Activated T-cell treated with anti-CD3 and anti-CD28 coated beads for 48 hours (primary cell): ENCODE results near the gene TRPV3.
"Not testable (repeated sequence)": the region's sequence is repeated elsewhere in the genome, so short reads cannot be mapped to it uniquely, and the experiment has no call there.

Experiments used
- DNase-seq: peaks from one replicate; pipeline ENCODE4 v3.0.0-alpha.2; 2020; ENCODE audit warnings: low read depth

The TRPV3 gene

DNA sequence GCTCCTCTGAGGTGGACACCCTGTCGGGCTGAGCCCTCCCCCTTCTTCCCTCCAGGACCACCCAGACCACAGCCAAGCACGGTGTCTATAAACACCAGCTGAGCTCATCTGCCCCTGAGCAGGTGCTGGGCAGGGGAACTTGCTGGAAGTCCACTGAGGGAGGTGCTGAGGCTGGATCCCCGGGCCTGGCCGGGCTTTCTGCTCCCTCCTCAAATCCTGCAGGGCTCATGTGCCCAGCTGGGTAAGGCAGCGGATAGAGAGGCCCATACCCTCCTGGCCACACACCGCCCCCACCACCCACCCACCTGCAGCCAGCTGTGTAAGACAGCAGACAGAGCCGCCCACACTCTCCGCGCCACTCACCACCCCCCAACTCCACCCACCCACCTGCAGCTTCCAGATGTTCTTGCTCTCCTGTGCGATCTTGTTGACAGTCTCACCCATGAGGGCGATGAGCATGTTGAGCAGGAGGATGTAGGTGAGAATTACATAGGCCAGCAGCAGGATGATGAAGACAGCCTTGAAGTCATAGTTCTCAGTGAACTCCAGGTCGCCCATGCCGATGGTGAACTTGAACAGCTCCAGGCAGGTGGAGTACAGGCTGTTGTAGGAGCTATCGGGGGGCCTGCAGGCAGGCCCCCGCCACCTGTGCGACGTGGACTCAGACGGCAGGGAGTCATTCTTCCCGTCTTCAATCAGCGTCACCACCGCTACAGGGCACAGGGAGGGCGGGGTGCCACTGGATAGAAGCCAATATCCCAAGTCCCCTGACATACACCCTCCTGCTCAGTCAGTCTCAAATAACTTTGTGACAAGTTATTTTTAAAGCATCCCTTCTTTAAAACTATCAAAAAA lies 15.9 kb upstream of the TRPV3 start:
- no peak for DNase-seq

DNA sequence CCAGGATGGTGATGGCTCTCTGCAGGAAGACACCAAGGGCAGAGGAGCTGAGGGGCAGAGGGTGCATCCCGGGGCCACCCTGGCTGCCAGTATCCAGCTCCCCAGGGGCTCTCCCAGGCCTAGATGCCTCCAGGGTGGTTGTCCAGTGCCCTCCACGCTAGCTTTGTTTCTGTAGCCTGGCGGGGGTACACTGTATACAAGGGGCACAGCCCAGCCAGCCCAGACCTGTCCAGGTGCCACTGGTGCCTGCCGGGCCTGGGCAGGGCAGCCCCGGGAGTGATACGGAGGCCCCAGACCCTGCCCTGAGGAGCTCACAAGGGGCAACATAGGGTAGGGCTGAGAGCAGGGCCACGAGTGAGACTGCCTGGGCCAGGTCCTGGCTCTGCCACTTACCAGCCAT lies 14.6 kb upstream of the TRPV3 start:
- no peak for DNase-seq

DNA sequence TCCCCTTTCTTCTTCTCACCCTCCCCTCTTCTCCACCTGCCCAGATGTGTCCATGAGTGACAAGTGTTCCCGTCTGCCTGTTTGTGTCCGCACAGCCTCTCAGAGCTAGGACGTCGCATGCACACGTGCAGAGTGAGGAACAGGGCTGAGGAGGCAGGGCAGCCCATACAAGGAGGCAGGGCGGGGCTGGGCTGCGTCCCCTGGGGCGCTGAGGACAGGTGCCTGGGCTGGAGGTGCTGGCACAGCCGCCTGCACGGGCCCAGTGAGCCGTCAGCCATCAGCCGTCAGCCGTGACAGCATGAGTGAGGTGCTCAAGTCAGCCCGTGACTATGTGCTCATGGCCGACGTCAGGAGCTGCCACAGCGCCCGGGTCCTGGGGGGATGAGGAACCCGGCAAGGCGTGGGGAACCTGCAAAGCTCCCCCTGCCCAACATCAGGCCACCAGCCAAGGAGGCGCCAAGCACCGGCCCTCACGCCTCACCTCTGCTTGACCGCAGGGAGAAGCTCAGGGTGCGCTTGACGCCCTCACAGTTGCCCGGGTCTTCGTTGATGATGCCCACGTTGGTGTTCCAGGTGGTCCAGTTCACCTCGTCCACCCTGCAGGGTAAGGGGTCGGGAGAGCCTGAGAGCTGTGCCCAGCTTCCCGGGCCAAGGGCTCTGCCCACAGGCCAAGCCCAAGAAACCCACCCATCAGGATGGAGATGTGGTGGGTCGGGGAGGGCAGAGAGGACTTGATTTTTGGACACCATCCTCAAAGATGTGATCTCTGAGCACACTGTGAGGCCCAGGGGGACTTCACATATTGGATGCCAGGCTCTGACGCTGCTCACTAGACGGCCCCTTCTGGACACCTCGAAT lies 13.7 kb upstream of the TRPV3 start:
- no peak for DNase-seq

DNA sequence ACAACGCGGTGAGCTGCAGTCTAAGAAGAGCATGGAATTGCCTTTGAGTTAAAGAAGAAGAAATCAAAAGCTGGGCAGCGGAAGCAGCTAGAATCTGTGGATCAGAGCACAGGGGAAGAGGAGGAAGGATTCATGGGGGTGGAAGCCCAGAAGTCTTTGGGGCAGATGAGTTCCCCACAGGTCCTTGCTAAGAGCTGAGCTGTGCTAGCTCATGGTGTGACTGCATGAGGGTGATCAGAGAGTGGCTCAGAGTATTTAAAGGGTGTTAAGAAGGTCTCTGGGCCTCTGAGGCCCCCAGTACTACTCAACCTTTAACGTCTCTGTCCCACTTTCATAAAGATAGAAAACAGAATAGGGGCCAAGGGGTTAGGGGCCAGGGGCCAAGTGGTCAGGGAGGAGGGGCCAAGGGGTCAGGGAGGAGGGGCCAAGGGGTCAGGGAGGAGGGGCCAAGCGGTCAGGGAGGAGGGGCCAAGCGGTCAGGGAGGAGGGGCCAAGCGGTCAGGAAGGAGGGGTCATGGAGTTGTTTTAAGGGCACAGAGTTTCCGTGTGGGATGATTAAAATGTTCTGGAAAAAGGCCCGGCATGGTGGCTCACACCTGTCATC lies 12.0 kb upstream of the TRPV3 start:
- no peak for DNase-seq

DNA sequence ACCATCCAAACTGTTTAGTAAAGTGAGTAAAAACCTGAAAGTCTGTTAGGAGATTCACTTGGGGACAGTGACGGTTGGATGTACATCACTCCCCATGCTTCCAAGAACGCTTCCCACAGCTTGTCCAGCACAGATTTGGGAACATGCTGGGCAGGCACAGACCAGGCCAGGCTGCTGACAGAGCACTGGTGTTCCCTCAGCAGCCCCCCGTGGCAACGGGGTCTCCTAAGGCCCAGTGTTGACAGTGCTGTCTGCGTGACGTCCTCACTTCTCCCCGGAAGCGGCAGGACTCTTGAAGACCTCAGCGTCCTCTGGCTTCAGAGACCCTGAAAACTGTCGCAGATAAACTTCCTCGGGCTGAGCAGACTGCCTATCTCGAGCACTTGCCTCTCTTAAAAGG lies 8.9 kb upstream of the TRPV3 start:
- no peak for DNase-seq

DNA sequence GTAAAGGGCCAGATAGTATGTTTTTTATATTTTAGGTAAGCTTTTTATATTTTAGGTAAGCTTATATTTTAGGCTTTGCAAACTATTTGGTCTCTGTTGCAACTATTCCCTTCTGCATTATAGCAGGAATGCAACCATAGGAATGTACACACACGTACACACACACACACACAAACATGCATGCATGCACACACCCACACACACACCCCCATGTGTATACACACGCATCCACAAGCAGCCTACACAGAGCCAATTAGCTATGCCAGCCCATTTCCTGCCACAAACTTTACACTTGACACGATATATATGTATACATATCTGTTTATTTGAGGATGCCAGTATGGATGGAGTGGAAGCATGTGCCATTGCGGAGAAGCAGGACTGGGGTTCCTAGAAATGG lies 7.5 kb upstream of the TRPV3 start:
- DNase-seq: no peak

DNA sequence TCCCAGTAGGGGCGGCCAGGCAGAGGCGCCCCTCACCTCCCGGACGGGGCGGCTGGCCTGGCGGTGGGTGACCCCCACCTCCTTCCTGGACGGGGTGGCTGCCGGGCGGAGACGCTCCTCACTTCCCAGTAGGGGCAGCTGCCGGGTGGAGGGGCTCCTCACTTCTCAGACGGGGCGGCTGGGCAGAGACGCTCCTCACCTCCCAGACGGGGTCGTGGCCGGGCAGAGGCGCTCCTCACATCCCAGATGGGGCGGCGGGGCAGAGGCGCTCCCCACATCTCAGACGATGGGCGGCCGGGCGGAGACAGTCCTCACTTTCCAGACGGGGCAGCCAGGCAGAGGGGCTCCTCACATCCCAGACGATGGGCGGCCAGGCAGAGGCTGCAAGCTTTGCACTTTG lies 6.6 kb upstream of the TRPV3 start:
- DNase-seq: not testable (repeated sequence)

DNA sequence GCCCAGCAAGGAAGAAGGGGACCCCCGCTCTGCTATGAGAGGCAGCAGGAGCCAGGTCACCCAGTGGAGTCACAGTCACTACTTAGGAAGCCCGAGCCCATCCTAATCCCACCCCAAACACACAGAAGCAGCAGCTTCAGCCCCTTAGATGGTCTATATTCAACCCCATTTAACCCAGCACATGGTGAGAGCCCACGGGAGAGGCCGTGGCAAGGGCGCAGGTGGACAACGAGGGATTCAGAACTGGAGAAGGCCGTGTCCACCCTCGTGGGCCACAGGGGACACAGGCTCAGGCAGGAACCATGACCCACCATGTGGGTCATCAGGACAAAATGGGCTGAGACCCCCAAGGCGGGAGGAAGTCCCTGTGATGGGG lies 1.6 kb upstream of the TRPV3 start:
- DNase-seq: no peak

DNA sequence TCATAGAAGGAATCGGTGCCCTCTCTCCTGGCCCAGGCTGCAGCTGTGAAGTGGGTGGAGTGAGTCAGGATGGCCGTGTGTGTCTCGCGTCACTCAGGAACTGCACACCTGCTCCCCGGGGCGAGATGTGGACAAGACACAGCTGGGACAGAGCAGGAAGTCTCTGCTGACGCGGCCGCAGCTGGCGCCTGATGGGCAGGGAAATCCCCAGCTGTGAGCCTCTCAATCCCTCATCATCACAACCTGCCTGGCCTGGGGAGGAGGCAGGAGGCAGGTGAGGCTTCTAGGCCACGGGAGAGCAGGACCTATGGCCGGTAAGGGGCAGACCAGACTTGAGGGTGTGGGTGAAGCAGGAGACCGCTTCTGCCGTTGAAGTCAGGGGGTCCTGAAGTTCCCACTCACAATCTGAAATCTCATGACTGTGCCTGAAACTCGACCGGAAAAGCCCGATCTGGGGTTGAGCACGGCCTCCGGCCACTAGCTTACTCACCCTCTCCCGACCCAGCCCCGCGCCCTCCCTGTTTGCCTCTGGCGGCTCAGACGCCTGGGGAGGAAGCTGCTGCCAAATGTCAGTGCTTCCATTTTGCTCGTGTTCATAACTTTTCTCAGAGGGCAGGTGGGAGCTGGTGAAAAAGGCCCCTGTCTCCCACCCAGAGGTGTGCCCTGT lies 1.1 kb upstream of the TRPV3 start:
- peak; percentile 44 for DNase-seq

DNA sequence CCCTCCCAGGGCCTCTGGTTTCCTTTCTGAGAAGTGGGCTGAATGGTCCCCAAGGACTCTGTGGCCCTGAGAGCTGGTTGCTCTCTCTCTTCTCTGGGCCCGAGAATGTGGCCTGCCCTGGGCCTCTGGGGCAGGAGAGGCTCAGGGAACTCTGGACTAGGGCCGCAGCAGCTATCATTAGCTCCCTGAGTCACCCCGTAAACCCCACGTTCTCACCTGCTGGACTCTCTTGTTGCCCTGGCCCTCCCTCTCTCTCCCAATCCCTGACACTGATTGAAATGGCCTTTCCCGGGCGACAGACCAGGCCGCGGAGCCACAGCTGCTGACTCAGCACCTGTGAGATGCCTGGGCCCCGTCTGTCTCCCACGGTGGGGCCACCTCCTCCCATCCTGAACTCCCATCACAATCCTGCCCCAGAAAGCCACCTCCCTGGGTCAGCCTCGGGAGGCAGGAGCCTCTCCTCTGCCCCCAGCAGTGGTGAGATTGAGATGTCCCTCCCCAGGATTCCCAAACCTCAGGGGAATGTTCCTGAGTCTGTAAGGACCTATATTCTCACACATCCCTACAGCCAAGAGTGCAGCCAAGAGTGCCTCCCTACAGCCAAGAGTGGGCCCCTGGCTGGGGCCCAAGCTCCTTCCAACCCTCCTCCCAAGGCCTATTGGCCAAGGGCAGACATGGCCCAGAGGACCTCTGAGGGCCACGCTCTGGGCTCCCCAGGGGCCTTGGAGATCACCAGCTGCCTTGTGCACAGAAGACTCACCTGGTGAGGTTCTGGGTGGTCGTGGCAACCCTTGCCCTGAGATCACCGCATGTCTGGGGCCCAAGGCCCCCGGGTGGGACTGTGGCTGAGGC lies 470 bp downstream of the TRPV3 start:
- no peak for DNase-seq

DNA sequence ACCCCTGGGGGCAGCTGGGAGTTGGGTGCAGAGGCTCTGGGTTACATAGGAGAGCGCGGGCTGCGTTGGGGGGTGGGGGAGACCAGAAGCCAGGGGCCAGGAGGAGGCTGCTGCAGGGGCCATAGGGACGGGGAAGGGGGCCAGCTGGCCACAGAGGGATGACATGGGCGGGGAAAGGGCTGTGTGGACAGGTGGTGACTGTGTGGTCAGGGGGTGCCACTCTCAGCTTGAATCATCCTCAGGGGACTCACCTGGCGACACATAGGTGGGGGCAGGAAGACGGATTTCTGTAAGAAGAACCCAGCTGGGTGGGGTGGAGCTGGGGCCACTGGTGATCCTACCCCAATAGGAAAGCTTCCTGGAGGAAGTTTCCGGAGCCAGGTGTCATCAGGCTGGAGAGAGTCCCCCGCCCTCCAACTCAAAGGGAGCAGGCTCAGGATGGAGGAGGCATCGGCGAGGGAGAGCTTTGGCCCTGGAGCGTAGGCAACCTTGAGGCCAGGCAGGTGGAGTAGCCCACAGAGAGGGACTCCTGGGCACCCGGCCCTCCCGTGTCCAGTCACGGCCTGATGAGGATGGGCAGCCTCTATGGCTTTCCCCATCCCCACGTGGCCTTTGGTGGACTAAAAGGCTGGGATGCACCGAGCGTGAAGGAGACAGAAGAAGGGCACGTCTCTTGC lies 1.2 kb downstream of the TRPV3 start:
- DNase-seq: no peak

DNA sequence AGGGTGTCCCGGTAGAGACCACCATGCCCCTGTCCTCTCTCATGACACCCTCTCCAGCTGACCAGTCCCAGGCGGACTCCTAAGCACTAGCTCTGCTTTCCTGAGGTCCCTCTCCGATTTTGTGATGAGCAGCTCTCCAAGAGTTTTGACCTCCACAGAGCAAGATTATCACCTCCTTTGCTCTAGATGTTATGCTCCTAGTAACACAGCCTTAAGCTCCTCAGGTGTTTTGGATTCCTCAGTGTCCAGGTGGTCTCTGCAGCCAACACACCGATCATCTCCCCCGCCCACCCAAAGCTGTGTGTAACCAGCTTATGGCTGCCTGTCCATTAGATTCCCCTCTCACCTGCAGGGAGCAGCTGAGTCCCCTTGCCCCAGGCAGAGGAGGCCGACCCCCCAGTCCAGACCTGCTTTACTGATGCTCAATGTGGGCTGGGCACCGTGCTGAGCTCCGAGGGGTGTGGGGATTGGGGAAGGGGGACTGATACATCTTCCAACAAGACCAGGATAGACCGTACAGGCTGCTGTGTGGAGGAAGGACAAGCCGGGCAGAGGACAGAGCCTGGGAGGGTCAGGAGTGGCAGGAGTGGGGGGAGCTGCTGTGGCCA lies 2.3 kb downstream of the TRPV3 start:
- no peak for DNase-seq

DNA sequence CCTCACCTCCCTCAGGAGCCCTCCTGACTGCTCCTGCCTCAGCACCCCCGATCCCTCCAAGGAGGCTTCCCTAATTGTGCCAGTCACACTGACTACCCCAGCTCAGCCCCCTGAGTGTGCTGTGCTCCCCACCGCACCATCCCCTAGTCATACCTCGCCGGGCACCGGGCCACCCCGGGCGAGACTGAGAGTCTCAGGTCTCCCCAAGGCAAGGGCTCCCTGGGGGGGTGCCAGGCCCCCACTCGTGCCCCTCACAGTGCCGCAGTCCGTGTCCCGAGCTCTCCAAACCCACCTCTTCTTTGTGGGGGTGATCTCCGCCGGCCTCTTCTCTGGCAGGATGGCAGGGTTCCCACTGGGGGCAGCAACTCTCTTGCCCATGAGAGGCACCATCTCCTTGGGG lies 3.2 kb downstream of the TRPV3 start:
- no peak for DNase-seq

DNA sequence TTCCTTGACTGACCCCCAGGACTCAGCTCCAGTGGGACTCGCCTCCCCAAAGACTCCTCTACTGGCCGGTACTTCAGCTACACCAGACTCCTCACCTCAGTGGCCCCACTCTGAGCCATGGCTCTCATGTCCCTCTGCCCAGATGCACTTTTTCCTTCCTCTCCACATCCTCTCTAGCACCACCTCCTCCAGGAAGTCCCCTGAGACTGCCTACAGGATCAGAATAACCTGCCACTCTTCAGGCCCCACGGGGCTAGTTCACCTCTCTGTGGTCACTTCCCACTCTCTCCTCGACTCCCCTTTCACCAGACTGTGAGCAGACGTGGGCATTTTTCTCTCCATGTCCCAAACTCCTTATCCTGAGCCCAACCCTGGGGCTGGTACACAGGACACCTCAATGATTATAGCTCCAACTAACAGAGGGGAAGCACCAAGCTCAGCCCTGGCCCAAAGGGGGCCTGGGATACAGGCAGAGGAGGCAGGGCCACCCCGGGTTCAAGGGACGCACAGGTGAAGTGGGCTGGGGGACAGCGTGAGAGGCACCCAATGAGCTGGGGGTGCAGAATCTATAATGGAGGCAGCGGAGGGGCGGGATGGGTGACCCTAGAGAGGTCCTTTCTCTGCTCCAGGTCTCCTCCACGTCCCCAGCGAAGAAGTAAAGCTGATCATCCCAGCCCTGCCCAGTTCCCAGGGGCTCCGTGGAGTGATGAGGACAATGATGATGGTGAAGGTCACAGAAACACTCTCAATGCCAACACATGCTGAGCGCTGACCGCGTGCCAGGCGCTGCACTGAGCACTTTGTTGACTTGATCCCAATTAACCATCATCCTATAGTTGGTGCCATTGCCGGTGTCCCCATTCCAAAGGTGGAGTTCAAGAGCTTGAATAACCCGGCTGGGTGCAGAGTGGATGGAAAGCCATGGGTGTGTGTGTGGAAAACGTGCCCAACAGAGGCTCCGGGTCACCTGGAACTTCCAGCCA lies 3.9 kb downstream of the TRPV3 start:
- DNase-seq: no peak

DNA sequence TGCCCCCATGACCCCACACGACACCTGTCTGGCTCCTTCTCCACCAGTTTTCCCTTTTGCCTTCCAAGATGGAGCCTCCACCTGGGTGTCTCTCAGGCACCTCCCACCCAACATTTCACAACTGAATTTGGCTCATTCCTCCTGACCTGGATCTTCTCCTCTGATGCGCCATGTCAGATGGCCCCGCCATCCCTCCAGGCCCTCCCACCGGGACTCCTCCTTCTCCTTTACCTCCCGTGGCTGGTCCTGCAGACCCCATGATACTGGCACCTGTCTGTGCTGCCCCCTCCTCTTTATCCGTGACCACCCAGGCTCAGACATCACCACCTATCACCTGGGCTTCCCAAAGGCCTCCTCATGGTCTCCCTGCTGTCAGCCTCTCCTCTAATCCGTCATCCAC lies 4.7 kb downstream of the TRPV3 start:
- DNase-seq: no peak

DNA sequence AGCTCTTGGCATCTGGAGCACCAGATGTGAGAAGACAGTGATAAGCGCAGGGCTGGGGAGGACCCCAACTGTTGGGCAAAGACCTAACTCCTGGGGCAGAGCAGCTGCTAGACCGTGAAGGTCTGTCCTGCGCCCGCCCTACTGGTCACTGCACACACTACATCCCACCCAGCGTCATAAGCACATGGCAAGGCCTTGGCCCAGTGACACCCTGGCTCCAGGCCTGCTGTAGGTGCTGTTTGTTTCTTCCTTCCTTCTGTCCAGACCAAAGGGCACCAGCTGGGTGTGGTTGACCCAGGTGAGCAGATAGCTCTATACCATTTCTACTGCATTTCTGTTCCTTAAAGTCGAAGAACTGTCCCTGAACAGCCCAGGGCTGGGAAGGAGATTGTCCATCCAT lies 6.4 kb downstream of the TRPV3 start:
- DNase-seq: no peak

DNA sequence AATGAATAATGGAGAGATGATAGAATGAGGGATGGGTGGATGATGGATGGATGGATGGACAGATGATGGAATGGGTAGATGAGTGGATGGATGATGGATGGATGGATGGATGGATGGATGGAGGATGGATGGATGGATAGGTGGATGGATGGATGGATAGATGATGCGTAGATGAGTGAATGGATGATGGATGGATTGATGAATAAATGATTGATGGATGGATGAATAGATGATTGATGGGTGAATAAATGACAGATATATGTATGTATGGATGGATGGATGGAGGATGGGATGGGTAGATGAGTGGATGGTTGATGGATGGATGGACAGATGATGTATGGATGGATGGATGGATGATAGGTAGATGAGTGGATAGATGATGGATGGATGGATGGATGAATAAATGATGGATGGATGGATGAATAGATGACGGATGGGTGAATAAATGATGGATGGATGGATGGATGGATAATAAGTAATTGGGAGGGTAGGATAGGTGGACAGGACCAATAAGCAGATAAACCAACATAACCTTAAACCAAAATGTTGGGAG lies 7.9 kb downstream of the TRPV3 start:
- DNase-seq: no peak

DNA sequence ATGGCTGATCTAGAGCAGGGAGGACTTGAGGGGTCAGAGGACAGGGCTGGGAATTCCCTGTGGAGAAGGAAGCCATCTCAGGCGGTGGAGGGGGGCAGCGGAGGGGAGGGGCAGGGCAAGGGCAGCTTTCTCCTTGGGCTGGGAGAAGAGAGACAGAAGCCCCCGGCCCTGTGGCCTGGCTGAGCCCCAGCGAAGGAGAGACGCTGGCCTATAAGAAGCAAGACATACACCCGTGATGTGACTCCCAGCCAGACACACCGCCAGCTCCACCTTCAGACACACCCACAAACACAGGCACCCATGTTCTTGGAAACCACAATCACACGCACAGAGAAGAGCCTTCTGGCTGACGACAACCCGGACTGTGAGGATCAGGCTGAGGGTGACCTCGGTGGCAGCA lies 10.0 kb downstream of the TRPV3 start:
- DNase-seq: no peak

DNA sequence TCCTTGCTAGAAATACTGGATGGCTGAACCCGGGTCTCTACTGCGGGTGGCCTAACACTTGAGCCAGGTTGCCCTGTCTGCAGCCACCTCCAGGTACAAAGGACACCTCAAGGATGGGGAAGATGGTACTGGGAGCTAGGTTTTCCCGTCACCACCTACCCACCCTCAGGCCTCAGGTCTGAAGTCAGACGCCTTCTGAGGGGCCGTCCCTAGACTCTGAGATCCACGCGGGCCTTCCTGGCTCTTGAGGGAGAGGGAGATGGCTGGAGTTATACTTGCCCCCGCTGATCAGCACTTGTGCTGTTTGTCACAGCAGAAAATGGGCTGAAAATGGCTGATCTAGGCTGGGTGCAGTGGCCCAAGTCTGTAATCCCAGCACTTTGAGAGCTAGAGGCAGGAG lies 10.6 kb downstream of the TRPV3 start:
- no peak for DNase-seq
